HepG2 (cell line): ENCODE measurements around the gene TSPAN7. TPM values are rescaled to one million over a fixed set of nuclear protein-coding genes. Genes with fewer than 3 reads are reported as not detected.

Experiments
- ATAC-seq: fragments of 200-7000 bp; cut with Tn5 transposase; 3 replicates; pipeline ENCODE4 v1.9.1; 2020; ENCODE audit warnings: mild to moderate bottlenecking, moderate library complexity
- BruUV-seq: library from RNA; stranded (reverse); fragments of 400-500 nt; replicated peaks from 2 replicates; lab custom pipeline; 2021; lab: Mats Ljungman, UMichigan
- CTCF ChIA-PET: fragments of 300-600 bp; formaldehyde crosslinking; extraction: SDS; loops from one replicate; lab custom pipeline; 2021; ENCODE audit warnings: low total read pairs, inconsistent platforms, low intra/inter-chr PET ratio; lab: Yijun Ruan, JAX
- POLR2A ChIA-PET: fragments of 350-600 bp; sonication (Branson Sonifier 250); formaldehyde crosslinking; loops from one replicate; lab custom pipeline; 2020; ENCODE audit warnings: antibody characterized with exemption, inconsistent platforms; lab: Yijun Ruan, JAX
- DNase-seq: peaks from one replicate; pipeline ENCODE4 v3.0.0-alpha.2; 2015; ENCODE audit warnings: low spot score
- FAIRE-seq: peaks from 3 replicates; lab custom pipeline; 2011; peaks lifted over from hg19 to GRCh38; lab: Jason Lieb, UNC
- H2AFZ ChIP-seq: one replicate; pipeline ENCODE4 v1.6.1; 2011; ENCODE audit warnings: low read length, inconsistent platforms
- H3K27ac ChIP-seq: fragments of 300-600 bp; 3 replicates; pipeline ENCODE4 v1.8.0; 2011; ENCODE audit warnings: mixed run types, mild to moderate bottlenecking, mixed read lengths, low read length, inconsistent platforms; ENCODE audit not compliant: insufficient read depth; ENCODE audit errors: extremely low read length
- H3K27me3 ChIP-seq, 2 experiments: fragments of 200-600 bp in 1 of 2; 2 replicates in 1 of 2; 3 replicates in 1 of 2; pipeline versions ENCODE4 v1.6.0 to v1.8.0; 2011; ENCODE audit warnings: low read length in 2 of 2, mild to moderate bottlenecking in 2 of 2, moderate library complexity in 2 of 2, inconsistent platforms in 1 of 2; ENCODE audit not compliant: insufficient read depth in 2 of 2, control insufficient read depth in 1 of 2
- H3K36me3 ChIP-seq, 2 experiments: fragments of 200-600 bp in 1 of 2; replicated peaks in 1 of 2; 2 replicates in 1 of 2; 3 replicates in 1 of 2; pipeline versions ENCODE4 v1.5.1 to v1.8.0; 2011; ENCODE audit warnings: low read length in 2 of 2, inconsistent platforms in 1 of 2; ENCODE audit not compliant: insufficient read depth in 2 of 2, control insufficient read depth in 1 of 2
- H3K4me1 ChIP-seq: 2 replicates; pipeline ENCODE4 v1.5.1; 2012; ENCODE audit warnings: low read length, inconsistent platforms; ENCODE audit not compliant: insufficient read depth
- H3K4me2 ChIP-seq: 2 replicates; pipeline ENCODE4 v1.6.0; 2011; ENCODE audit warnings: low read depth, low read length, inconsistent platforms
- H3K4me3 ChIP-seq, 3 experiments: fragments of 200-600 bp in 1 of 3; sonication (generic), shearing (Covaris generic) in 1 of 3; replicated peaks in 1 of 3; 2 replicates each; pipeline ENCODE4 v1.5.1; 2011 to 2016; ENCODE audit warnings: low read length in 3 of 3, inconsistent platforms in 2 of 3, low read depth in 2 of 3, mild to moderate bottlenecking in 2 of 3, control low read depth in 1 of 3, mixed read lengths in 1 of 3; ENCODE audit not compliant: insufficient read depth in 1 of 3
- H3K79me2 ChIP-seq: one replicate; pipeline ENCODE4 v1.6.1; 2011; ENCODE audit warnings: low read length, inconsistent platforms; ENCODE audit not compliant: insufficient read depth
- H3K9ac ChIP-seq: 2 replicates; pipeline ENCODE4 v1.6.0; 2011; ENCODE audit warnings: mild to moderate bottlenecking, low read depth, low read length, inconsistent platforms; ENCODE audit not compliant: insufficient read depth
- H3K9me3 ChIP-seq: 2 replicates; pipeline ENCODE4 v1.5.1; 2012; ENCODE audit warnings: mild to moderate bottlenecking, low read length
- H4K20me1 ChIP-seq: 2 replicates; pipeline ENCODE4 v1.6.0; 2011; ENCODE audit warnings: inconsistent platforms, mild to moderate bottlenecking, low read length, moderate library complexity; ENCODE audit not compliant: insufficient read depth
- HDAC6 ChIP-seq: fragments of 200-600 bp; sonication (generic); IDR thresholded peaks from 2 replicates; pipeline ENCODE4 v1.7.0; 2017; ENCODE audit warnings: mild to moderate bottlenecking, antibody characterized with exemption, low read length, low read depth
- JUND ChIP-seq: sonication (generic); formaldehyde crosslinking; IDR thresholded peaks from 2 replicates; pipeline ENCODE4 v1.8.0; 2022; ENCODE audit warnings: mild to moderate bottlenecking, missing genetic modification reagents
- KMT2B ChIP-seq: IDR thresholded peaks from 2 replicates; pipeline ENCODE4 v1.6.1; 2016; ENCODE audit warnings: missing genetic modification reagents, missing compliant biosample characterization
- NFRKB ChIP-seq: fragments of 450-650 bp; IDR thresholded peaks from 2 replicates; pipeline ENCODE4 v1.6.1; 2017
- NKX3-1 ChIP-seq: sonication (generic); formaldehyde crosslinking; IDR thresholded peaks from 2 replicates; pipeline ENCODE4 v1.5.0; 2020; ENCODE audit warnings: missing genetic modification reagents
- POGZ ChIP-seq: sonication (generic); formaldehyde crosslinking; IDR thresholded peaks from 2 replicates; pipeline ENCODE4 v1.4.0; 2020; ENCODE audit warnings: mild to moderate bottlenecking, missing genetic modification reagents
- PRDM15 ChIP-seq: sonication (generic); formaldehyde crosslinking; IDR thresholded peaks from 2 replicates; pipeline ENCODE4 v1.4.0; 2020; ENCODE audit warnings: missing genetic modification reagents
- ZFP37 ChIP-seq: sonication (generic); formaldehyde crosslinking; IDR thresholded peaks from 2 replicates; pipeline ENCODE4 v1.4.0; 2020; ENCODE audit warnings: missing genetic modification reagents, borderline replicate concordance
- ZNF20 ChIP-seq: sonication (generic); formaldehyde crosslinking; IDR thresholded peaks from 2 replicates; pipeline ENCODE4 v1.4.0; 2020; ENCODE audit warnings: mild to moderate bottlenecking, moderate library complexity, missing genetic modification reagents
- ZNF816 ChIP-seq: sonication (generic); formaldehyde crosslinking; IDR thresholded peaks from 2 replicates; pipeline ENCODE4 v1.8.0; 2022; ENCODE audit warnings: missing genetic modification reagents, mild to moderate bottlenecking, borderline replicate concordance
- WGBS: methylation state at CpG from one replicate; pipeline ENCODE4 v1.1.6; 2017; ENCODE audit warnings: low lambda C conversion rate; 5-methylcytosine and 5-hydroxymethylcytosine counted together
- in situ Hi-C: cut with HindIII; loops from 2 replicates; pipeline ENCODE4 v1.10.0; 2017; ENCODE audit warnings: low pct_unique_long_range_greater_than_20kb; ENCODE audit not compliant: extremely low pct_ligation_motif_present
- intact Hi-C: fragments of 100-400 bp; cut with micrococcal nuclease; formaldehyde crosslinking; loops from one replicate; pipeline ENCODE4 v1.10.0; 2022; ENCODE audit not compliant: unreplicated experiment
- polyA plus RNA-seq, 8 experiments: library from polyadenylated mRNA; depleted of rRNA in 3 of 8; stranded (reverse) in 7 of 8; unstranded in 1 of 8; fragments of >200 nt; fragmentation: Illumina TruSeq in 4 of 8; extraction: Trizol in 4 of 8; gene quantifications; 2 replicates each; pipeline versions ENCODE4 v1.2.1 to v1.2.3, GENCODE V29; 2011 to 2016; ENCODE audit warnings: low read depth in 4 of 8, missing spikeins in 1 of 8, mixed read lengths in 1 of 8; ENCODE audit not compliant: insufficient read depth in 1 of 8
- total RNA-seq, 5 experiments: library from RNA; depleted of rRNA; stranded (reverse); fragments of >200 nt; fragmentation: Illumina TruSeq; extraction: Trizol; gene quantifications; 2 replicates each; pipeline ENCODE4 v1.2.3, GENCODE V29; 2016; ENCODE audit warnings: low read depth in 1 of 5

TSPAN7 gene
- total and polyA plus RNA-seq, 2 of the 13 experiments (the other 11 are each of a cell fraction or from before 2014, with no cell fraction given) = 21.4 to 47.1 TPM

GRCh38 chrX:38578167-38578566, 16.8 kb downstream of the TSPAN7 start (continued):
- TF ChIP-seq JUND (no peak), ZFP37 (CRISPR knock-in tag) (no peak)

GRCh38 chrX:38583181-38583580, 21.8 kb downstream of the TSPAN7 start:
- Histone ChIP-seq H3K27me3 (no peaks in the 10 kb centered on the region), H3K79me2 (no peaks in the 10 kb centered on the region), H4K20me1 (no peaks in the 10 kb centered on the region), H3K36me3 (no peaks in the 10 kb centered on the region), H3K4me1 (peaks cover 16% of the 10 kb centered on the region), H2AFZ (no peak overlapping the region), H3K4me2 (no peak overlapping the region), H3K9ac (no peak overlapping the region), H3K9me3 (no peaks in the 10 kb centered on the region), H3K4me3 (no peak overlapping the region), H3K27ac (no peak overlapping the region)
- TF ChIP-seq ZNF20 (no peak), POGZ (CRISPR knock-in tag) (no peak), PRDM15 (no peak), NKX3-1 (CRISPR knock-in tag) (no peak), NFRKB (no peak), HDAC6 (no peak), KMT2B (CRISPR knock-in tag) (no peak), ZNF816 (CRISPR knock-in tag) (no peak)
- DNase-seq (no peak), FAIRE-seq (no peak), ATAC-seq (no peak)
- in situ Hi-C loops (no loop called here), intact Hi-C loops (no loop called here)
- BruUV-seq = no TSS peak
- 93% methylated on average over 5 of the region's 5 CpGs for WGBS
- CTCF ChIA-PET = no interaction called here
- POLR2A ChIA-PET = no interaction called here
